HG03378 (cell line): Measurements from ENCODE around the gene NAA10.
A peak's percentile ranks its signal among the peaks of the same experiment; 100 is the strongest.

Experiments used
- ATAC-seq: cut with Tn5 transposase; IDR thresholded peaks from one replicate; pipeline ENCODE4 v1.9.1; 2021; ENCODE audit warnings: mild to moderate bottlenecking, moderate library complexity; ENCODE audit not compliant: unreplicated experiment

NAA10 gene

GRCh38 chrX:153950127-153950526 is 15.3 kb upstream of the NAA10 start:
- ATAC-seq: no peak

DNA sequence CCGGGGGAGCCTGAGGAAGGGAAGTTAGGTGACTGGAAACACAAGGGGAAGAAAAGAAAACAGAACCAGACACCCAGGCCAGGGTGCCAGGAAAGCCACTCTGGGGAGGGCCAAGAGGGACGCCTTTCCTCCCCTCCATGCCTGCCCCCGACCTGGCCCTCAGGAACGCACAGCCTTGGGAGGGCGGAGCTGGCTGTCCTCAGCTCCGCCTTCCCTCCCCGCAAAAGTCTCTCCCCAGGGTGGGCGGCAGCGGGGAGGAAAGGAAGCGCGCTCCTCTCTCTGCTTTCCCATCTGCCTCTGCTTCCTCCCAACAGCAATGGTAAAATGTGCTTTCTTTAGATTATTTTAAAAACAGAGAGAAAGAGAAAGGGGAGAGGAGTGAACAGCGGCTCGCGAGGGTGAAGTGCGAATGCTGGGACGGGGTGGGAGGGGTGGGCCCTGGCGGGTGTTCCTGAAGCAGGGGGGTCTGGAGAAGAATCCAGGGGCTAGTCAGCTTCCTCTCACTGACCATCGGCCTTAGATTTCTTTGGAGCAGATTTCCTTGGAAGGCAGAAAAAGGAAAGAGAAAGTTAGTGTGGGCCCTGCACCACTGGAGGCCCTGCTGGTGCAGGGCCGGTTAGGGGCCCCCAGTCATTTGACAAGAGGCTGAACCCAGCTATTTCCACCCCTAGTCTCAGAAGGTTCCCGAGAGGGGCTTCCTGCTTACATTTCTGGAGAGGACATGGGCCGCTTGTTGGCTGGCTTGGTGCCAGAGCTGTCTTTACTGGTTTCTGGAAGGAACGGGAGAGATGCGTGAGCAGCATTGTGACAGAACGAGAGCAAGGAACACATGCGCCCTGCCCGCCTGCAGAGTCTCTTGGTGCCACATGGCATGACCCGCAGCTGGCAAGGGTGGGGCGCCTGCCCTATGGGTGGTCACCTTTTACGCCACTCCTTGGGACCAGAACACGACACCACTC is 14.3 kb upstream of the NAA10 start:
- ATAC-seq: no peak

DNA sequence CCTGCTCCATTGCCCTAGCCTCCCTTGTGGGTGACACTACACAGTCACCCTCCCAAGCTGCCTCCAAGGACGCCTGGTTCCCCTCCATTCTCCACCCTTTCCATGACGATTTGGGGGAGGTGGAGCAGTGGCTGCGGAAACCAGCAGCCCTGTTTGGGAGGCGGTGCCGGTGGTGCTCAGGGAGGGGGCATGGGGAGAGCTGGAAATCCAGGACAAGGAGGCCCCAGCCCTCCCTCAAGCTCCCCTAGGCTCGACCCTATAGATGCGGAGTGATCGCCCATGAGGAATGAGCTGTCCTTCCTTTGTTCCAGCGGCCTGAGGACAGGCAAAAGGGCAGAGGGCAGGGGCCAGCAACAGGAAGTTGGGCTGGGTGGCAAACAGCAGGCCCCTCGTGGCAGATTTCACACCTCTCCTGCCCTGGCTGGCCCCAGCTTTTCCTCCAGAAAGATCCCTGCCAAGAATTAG is 13.2 kb upstream of the NAA10 start:
- ATAC-seq: no peak

DNA sequence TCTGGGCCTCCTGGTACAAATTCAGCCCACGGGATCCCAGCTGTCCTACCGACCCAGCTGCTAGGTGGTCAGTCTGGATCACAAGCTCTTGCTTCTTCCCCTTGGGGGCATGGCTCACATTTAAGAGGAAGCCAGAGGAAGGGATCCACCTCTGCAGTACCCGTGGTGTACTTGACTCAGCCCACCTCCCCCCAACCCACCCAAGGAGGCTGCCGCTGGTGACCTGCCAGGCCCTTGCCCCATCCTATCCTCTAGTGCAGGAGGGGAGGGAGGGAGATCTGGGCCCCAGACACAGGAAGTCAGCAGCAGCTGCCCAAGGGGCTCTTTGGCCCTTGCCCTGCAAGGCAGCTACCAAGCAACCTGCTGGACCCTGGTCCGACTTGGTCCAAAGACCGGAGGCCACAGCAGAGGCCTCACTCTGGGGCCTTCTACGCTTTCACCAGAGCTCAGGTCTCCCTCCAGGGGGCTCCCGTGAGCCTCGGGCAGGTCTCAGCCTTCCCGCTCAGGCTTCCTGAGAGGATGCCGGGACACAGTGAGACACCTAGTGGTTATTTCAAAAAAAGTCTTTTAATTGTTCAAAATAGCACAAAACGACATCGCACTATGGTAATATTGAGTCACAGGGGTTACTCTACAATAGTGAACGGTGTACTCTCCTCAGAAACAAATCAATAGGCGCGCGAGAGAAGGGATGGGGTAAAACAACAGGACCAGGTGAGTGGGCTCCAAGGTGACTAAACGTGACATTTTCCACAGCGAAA is 12.4 kb upstream of the NAA10 start:
- peak; percentile 58 for ATAC-seq

DNA sequence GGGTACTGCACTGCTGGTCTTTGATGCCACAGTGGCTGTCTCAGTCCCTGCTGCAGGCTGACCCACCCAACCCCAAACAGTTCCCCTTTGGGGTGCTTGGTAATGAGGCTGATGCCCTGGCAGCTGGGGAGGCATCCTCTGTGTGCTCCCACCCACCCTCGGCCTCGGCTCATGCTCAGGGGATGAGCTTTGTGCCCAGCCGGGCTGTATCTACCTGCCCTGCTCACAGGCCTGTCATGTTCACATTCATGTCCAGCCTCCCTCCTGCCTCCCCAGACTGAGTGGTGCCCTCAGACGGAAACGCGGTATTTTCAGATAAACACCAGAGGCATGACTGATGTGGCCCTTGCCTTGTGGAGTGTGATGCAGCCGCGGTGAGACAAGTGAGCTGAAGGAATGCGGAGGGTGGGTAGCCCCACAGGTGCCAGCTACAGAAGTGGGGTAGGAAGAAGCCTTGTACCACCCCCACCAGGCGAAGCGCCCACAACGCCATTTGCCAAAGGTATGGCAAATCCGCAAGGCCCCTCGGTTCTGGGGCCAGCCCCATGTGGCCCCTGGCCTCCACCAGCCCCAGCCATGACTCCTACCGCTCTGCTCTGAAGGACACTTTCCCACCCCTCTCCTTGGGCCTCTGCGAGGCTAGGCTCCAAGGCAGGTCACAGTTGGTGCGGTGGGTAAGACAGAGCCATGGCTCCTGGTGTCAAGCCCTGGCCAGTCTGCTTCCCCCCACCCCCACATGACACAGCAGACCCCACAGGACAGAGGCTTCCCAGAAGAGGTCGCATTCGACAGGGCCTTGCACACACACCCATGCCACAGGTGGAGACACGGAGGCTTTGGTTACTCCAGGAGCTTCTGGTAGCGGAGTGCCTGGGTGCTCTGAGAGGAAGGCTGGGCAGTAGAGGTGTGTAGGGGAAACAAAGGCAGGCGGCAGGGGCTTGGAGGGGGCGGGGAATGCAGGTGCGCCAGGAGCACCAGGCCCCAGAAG is 11.4 kb upstream of the NAA10 start:
- no peak for ATAC-seq

GRCh38 chrX:153944800-153945150 is 9.9 kb upstream of the NAA10 start:
- no peak for ATAC-seq

DNA sequence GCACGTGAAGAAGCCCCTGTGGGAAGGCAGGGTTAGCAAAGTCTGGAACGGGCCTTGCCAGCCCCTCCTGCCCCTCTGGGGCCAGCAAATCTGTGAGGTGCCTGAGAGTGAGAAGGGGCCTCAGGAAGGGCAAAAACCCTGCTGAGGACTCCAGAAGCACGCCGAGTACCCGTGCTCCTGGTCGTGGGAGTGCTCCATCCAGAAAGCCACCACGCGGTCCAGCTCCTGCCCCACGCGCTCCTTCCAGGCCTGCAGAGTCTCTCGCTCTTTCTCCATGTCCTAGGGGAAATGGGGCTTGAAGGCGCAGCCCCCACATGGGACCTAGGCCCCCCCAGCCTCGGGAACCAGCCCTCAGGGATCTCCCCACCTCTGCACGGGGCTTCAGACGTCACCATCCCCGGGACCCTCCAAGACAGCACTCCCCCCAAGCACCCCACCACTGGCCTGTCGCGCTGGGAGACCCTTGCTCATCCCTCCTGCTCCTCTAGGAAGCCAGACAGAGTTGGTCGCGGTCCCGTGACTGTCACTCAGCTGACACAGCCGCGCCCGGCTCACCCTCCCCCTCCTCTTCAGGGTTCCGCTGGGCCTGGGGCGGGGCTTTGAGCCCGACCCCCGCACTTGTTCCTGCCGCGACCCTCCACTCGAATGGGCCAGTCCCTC is 9.4 kb upstream of the NAA10 start, which contains the start of gene RENBP:
RENBP (minus strand) TSS at position 504 of the 660 bp plus-strand sequence; CDS start at position 471, 33 bp downstream.
- ATAC-seq: no peak

- ATAC-seq: no peak
These were observed 6.8 kb upstream of the NAA10 start for GRCh38 chrX:153941336-153942252.

DNA sequence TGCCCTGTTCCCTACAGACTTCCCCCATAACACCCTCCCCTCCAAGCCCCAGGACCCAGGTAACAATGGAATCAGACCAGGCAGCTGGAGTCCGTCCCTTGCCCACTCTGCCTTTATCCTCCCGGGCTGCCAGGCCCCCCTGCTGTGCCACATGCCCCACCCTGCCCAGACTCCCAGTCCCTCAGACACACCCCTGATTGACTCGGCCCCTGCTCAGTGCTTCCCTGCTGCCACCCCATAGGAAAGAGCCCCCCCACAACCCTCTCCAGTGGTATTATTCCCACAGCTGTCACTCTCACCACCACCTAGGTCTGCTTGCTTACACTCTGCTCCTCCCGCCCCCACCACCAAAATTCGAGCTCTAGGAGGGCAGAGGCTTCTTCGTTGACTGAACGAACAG is 4.7 kb upstream of the NAA10 start:
- ATAC-seq: no peak

DNA sequence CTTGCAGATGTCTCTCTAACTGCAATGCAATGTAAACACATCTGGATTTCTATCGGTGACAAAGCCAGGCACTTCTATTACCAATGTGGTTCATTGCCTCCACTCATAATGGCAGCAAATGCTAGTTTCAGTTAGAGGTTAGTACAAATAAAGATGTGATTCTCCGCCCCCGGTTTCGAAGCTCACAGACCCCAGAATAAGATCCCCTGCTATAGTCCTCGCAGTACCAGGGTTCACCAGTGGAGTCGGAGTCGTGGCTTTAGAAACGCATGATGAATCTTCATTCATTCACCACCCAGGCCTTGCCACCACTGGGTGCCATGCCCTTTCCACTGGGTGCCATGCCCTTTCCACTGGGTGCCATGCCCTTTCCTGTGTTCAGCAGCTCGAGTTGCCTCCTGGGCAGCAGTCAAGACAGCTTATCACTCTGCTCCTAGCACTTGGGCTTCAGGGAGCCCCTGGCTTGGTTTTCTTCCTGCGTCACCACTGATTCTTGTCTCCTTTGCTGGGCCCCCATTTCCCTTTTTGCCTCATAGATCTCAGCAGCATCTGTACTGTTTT is 3.5 kb upstream of the NAA10 start:
- ATAC-seq: no peak

DNA sequence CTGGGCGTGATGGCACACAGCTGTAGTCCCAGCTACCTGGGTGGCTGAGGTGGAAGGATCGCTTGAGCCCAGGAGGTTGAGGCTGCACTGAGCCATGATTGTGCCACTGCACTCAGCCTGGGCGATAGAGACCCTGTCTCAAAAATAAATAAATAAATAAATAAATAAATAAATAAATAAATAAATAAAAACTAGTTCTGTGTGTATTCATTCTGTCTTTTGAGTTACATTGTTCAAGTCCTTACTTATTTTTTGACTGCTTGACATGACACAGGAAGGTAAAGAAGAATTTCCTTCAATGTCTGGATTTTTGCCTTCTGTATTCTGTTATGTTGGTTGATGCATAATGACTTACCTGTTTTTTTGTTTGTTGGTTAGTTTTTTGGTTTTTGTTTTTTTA is 2.2 kb upstream of the NAA10 start:
- ATAC-seq: no peak

GRCh38 chrX:153935326-153935851 is 552 bp upstream of the NAA10 start:
- no peak for ATAC-seq

GRCh38 chrX:153934148-153934761 is 582 bp downstream of the NAA10 start:
- ATAC-seq: no peak

- no peak for ATAC-seq
These were observed 1.1 kb downstream of the NAA10 start for GRCh38 chrX:153933748-153934147.

- ATAC-seq: no peak
These were observed 2.5 kb downstream of the NAA10 start for GRCh38 chrX:153932220-153932915.

DNA sequence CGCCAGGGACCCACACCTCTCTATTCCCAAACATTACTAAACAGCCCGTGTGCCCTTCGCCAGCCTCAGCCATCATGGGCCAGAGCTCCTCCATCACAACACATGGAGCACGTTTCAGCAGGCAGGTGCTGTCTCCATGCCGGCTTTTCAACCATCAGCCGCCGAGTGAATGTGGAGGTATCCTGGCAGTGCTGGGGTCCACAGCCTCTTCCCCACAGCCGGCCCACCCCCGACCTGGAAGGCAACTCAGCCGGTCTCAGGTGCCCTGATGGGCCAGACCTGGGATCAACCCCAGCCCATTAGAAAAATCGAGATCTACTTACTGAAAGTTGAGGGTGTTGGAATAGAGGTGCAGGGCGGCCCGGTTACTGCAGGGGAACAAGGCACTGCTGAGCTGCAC is 3.1 kb downstream of the NAA10 start:
- no peak for ATAC-seq

DNA sequence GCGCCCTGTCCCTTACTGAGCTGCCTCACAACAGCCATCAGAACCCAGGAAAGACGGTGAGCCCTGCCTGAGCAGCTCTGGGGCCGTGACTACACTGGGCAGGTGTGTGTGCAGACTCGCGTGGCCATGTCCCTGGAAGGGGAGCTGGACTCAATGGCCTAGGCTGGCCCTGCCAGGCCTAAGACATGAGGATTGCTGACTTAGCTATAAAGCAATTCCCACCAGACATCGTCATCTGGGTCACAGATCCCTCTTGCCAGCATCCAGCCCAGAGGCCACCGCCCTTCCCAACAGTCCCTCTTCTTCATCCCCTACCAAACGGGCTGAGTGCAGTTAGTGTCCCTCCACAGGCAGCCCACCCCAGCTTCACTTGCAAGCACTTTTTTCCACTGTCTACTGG is 3.7 kb downstream of the NAA10 start:
- no peak for ATAC-seq
